ENCODE data around the gene HTR1A.

GRCh38 chr5:63963926-63964325 is 1.7 kb upstream of the HTR1A start:
- TF ChIP-seq SUZ12 (IDR thresholded peaks at IDR 0.05; ENCODE audit: extremely low read depth, insufficient read depth, insufficient read length) (no peak), ZNF274 (IDR thresholded peaks at IDR 0.05; ENCODE audit: low read depth, low read length) (no peak), YY1 (IDR thresholded peaks at IDR 0.05; ENCODE audit: insufficient read depth, insufficient read length) (no peak)

Data from NT2/D1 (cell line).